NT2/D1 (cell line): ENCODE data around the gene LSM10.

Experiments used
- DNase-seq: peaks from one replicate; pipeline ENCODE4 v3.0.0-alpha.2; 2011; ENCODE audit warnings: low read depth, low spot score
- H3K27me3 ChIP-seq: 2 replicates; pipeline ENCODE4 v1.6.0; 2011; ENCODE audit warnings: mild to moderate bottlenecking; ENCODE audit not compliant: insufficient read length, insufficient read depth
- H3K36me3 ChIP-seq: 2 replicates; pipeline ENCODE4 v1.6.1; 2011; ENCODE audit warnings: mild to moderate bottlenecking, low read length, mixed read lengths; ENCODE audit not compliant: insufficient read depth, insufficient read length
- H3K4me1 ChIP-seq: 2 replicates; pipeline ENCODE4 v1.5.1; 2011; ENCODE audit not compliant: insufficient read depth, insufficient read length
- H3K4me3 ChIP-seq: 2 replicates; pipeline ENCODE4 v1.5.1; 2011; ENCODE audit warnings: low read depth; ENCODE audit not compliant: insufficient read length
- H3K9ac ChIP-seq: 2 replicates; pipeline ENCODE4 v1.6.0; 2011; ENCODE audit warnings: low read depth; ENCODE audit not compliant: insufficient read length
- H3K9me3 ChIP-seq: 2 replicates; pipeline ENCODE4 v1.5.1; 2011; ENCODE audit warnings: mild to moderate bottlenecking, low read length; ENCODE audit not compliant: insufficient read depth
- SUZ12 ChIP-seq: IDR thresholded peaks from 2 replicates; pipeline ENCODE4 v1.6.1; 2011; ENCODE audit not compliant: insufficient read length, insufficient read depth; ENCODE audit errors: extremely low read depth
- YY1 ChIP-seq: IDR thresholded peaks from 2 replicates; pipeline ENCODE4 v1.6.1; 2011; ENCODE audit not compliant: insufficient read length, insufficient read depth
- ZNF274 ChIP-seq: IDR thresholded peaks from 2 replicates; pipeline ENCODE4 v1.6.1; 2011; ENCODE audit warnings: mild to moderate bottlenecking, low read depth, low read length

LSM10 gene

DNA sequence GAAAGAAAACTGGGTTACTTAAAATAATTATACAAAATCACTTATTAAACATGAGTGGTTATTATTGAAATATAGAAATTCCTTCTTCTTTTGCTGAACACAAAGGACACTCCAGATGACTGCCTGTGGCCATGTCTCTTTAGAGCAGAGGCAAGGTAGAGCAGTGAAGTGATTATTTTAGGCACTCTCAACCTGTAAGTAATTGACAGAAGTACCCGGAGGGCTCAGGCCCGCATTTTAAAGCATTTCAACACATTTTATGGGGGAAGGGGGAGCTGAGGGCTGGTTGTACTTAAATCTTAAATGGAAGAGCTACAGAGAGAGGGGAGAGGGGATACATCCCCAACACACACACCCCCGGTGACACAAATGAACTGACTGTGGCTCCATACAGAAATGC is 42.3 kb upstream of the LSM10 start:
- H3K36me3 ChIP-seq: no peaks in the 10 kb centered on the region
- no peak overlapping the region for H3K9ac ChIP-seq
- H3K4me3 ChIP-seq: no peak overlapping the region
- TF ChIP-seq SUZ12 (no peak), YY1 (no peak), ZNF274 (no peak)
- H3K9me3 ChIP-seq: no peaks in the 10 kb centered on the region
- no peaks in the 10 kb centered on the region for H3K4me1 ChIP-seq
- no peaks in the 10 kb centered on the region for H3K27me3 ChIP-seq
- DNase-seq: peak; percentile 32

DNA sequence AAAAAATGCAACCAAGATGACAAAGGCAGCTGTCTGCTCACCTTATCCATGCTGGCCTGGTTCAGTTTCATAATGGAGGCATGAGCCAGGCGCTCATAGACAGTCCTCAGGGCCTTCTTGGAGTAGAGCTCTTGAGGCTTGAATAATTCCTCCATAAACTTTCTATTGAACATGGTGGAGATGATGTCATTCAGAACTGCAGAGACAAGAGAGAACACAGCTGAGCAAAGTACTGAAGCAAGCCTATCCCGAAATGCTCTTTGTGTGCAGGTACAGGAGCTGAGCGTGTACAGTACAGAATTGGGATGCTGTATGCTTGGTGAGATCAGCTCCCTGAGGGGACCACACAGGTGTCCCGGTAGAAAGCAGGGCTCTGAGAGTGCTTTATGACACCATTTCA is 41.0 kb upstream of the LSM10 start:
- DNase-seq: no peak
- no peak for TF ChIP-seq ZNF274
- no peak for TF ChIP-seq YY1
- no peak for TF ChIP-seq SUZ12
- no peaks in the 10 kb centered on the region for H3K36me3 ChIP-seq
- H3K4me3 ChIP-seq: no peak overlapping the region
- no peaks in the 10 kb centered on the region for H3K9me3 ChIP-seq
- no peaks in the 10 kb centered on the region for H3K4me1 ChIP-seq
- no peaks in the 10 kb centered on the region for H3K27me3 ChIP-seq
- no peak overlapping the region for H3K9ac ChIP-seq

DNA sequence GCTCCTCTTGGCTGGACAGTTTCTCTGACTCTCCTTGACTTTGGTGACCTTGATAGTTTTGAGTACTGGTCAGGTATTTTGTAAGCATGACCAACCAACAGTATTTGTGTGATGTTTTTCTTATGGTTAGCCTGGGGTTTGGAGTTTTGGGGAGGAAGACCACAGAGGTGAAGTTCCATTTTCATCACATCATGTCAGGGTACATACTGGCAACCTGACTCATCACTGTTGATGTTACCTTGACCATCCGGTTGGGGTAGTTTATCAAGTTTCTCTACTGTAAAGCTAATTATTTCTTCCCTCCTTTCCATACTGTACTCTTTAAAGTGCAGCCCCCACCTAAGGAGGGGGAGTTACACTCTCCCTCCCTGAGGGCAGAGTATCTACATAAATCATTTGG is 39.1 kb upstream of the LSM10 start:
- Histone ChIP-seq H3K9me3 (no peaks in the 10 kb centered on the region), H3K9ac (no peak overlapping the region), H3K4me1 (no peaks in the 10 kb centered on the region), H3K36me3 (peaks cover 2% of the 10 kb centered on the region), H3K27me3 (no peaks in the 10 kb centered on the region), H3K4me3 (no peak overlapping the region)
- no peak for DNase-seq
- TF ChIP-seq ZNF274: no peak

DNA sequence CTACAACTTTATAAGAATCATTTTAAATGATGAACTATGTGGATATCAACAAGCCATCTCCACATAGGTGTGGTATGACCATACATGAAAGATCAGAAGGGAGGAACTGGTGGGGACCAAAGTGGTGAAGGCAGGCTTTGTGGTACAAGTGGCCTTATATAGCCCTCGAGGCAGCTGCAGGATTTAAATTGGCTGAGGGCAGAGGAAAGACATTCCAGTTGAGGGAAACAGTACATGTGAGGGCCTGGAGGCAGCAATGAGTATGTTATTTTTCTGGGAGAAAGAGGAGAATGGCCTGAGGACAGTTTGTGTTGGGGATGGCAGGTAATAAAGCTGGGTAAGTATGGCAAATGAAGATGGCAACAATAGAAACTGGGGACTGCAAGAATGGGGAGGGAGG is 35.4 kb upstream of the LSM10 start:
- Histone ChIP-seq H3K4me3 (no peak overlapping the region), H3K36me3 (peaks cover 11% of the 10 kb centered on the region), H3K9ac (no peak overlapping the region), H3K27me3 (no peaks in the 10 kb centered on the region), H3K4me1 (no peaks in the 10 kb centered on the region), H3K9me3 (no peaks in the 10 kb centered on the region)
- TF ChIP-seq YY1 (no peak), SUZ12 (no peak), ZNF274 (no peak)
- DNase-seq: no peak

DNA sequence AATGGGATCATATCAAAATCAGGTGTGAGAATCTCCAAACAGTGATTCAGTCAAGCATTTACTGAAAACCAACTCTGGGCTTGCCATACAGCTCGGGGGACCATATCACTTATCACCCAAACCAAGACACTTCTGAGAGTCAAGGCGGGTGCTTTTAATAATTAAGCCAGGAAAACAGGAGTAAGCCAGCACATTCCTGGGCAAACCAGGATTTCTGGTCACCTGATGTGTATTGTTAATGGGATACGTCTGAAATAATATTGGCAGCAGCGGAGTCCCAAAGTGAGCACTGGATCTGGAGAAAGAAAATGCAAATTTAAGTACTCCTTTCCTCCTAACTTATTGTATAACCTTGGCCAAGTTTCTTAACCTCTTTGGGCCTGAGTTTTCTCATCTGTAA is 34.9 kb upstream of the LSM10 start:
- Histone ChIP-seq H3K9ac (no peak overlapping the region), H3K36me3 (peaks cover 11% of the 10 kb centered on the region), H3K27me3 (no peaks in the 10 kb centered on the region), H3K4me3 (no peak overlapping the region), H3K9me3 (no peaks in the 10 kb centered on the region), H3K4me1 (no peaks in the 10 kb centered on the region)
- no peak for DNase-seq
- TF ChIP-seq SUZ12: no peak
- no peak for TF ChIP-seq YY1
- no peak for TF ChIP-seq ZNF274

DNA sequence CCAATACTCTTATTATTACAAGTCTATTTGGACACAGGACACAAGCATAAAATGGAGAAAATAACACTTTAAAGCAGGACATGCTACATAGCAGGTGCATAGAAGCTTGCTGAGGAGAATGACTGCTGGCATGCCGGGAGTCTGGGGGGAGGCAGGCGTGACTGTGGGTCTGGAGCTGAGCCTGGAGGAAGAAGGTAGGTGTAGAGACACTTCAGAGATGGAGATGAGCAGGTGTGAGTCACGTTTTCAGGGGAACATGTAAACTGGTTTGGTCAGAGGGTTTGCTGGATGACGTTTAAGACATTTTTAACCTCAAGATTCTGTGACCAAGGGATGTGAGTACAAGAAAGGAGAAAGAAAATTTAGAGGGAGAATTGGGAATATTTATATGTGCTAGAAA is 28.1 kb upstream of the LSM10 start:
- TF ChIP-seq YY1 (no peak), SUZ12 (no peak), ZNF274 (no peak)
- H3K9me3 ChIP-seq: no peaks in the 10 kb centered on the region
- peaks cover 2% of the 10 kb centered on the region for H3K36me3 ChIP-seq
- no peak for DNase-seq
- no peak overlapping the region for H3K9ac ChIP-seq
- H3K27me3 ChIP-seq: no peaks in the 10 kb centered on the region
- H3K4me1 ChIP-seq: no peaks in the 10 kb centered on the region
- no peak overlapping the region for H3K4me3 ChIP-seq

DNA sequence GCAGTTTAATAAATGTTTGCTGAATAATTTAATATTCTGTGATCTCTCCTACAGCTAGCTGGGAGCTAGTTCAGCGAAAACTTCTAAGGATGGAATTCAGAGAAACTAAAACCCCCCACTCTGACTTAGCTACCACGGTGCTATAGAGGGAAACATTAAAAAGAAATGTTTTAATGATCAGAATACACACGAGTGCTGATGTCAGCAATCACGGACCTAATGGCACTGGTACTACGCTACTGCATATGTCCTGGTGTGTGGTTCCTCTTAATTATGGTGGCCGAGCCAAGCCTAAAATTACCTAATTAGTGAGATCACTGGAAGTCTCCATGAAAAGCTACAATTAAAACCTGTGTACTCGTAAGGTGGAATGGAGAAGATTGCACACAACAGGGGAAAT is 23.9 kb upstream of the LSM10 start:
- no peak for DNase-seq
- Histone ChIP-seq H3K36me3 (peaks cover 2% of the 10 kb centered on the region), H3K4me3 (no peak overlapping the region), H3K9ac (no peak overlapping the region), H3K9me3 (no peaks in the 10 kb centered on the region), H3K27me3 (no peaks in the 10 kb centered on the region), H3K4me1 (no peaks in the 10 kb centered on the region)
- TF ChIP-seq SUZ12: no peak
- TF ChIP-seq ZNF274: no peak
- TF ChIP-seq YY1: no peak

DNA sequence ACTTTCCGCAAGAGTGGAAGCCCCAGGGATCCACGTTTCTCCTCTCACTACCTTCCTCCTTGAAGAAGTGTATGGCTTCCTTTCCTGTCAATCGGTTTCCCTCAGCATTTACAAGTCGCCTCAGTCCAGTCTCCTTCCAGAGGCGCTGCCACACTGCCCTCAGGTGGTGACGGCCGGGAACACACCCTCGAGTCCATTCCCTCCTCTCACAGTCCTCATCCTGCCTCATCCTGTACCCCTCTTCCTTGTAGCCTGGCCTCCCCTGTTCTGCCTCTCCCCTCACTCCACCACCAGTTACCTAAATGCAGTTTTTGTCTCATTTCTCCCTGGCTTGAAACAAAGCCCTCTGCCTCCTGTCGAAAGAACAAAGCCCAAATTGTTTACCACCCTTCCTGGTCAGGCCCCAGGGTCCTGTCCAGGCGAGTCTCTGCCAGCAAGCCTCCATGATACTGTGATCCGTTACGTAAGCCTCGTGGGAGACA is 23.2 kb upstream of the LSM10 start:
- Histone ChIP-seq H3K4me3 (no peak overlapping the region), H3K9ac (peak overlapping the region; percentile 59), H3K36me3 (peaks cover 2% of the 10 kb centered on the region), H3K4me1 (no peaks in the 10 kb centered on the region), H3K27me3 (no peaks in the 10 kb centered on the region), H3K9me3 (no peaks in the 10 kb centered on the region)
- DNase-seq: peak; percentile 92
- TF ChIP-seq ZNF274 (no peak), YY1 (no peak), SUZ12 (no peak)

DNA sequence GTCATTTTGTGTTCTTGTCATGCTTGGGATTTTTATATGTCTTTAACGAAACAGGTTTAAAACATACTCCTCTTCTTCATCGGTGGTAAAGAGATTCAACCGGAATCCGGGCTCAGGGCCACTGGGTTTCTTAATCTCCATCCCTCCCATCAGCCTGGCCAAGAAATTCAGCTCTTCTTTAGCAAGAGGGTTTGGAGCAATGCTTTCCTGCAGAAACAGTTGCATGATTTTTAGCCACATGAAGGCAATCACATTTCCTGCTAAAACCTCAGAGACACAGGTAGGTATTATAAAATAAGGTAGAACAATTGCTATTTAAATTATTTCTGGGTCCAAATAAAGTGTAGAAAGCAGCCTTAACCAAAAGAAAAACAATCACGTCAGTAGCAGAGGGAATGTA is 22.7 kb upstream of the LSM10 start:
- Histone ChIP-seq H3K9me3 (no peaks in the 10 kb centered on the region), H3K4me1 (no peaks in the 10 kb centered on the region), H3K9ac (no peak overlapping the region), H3K27me3 (no peaks in the 10 kb centered on the region), H3K4me3 (no peak overlapping the region), H3K36me3 (peaks cover 2% of the 10 kb centered on the region)
- TF ChIP-seq ZNF274: no peak
- TF ChIP-seq YY1: no peak
- TF ChIP-seq SUZ12: no peak
- no peak for DNase-seq
